Endothelial cell of umbilical vein (primary cell): ENCODE data around the gene CD200. TPM values are rescaled to one million over a fixed set of nuclear protein-coding genes. Genes with fewer than 3 reads are reported as not detected.
"Not testable (repeated sequence)": the region's sequence is repeated elsewhere in the genome, so short reads cannot be mapped to it uniquely, and the experiment has no call there.

Experiments used
- BruUV-seq: library from RNA; stranded (reverse); fragments of 400-500 nt; replicated peaks from 2 replicates; lab custom pipeline; 2021; lab: Mats Ljungman, UMichigan
- CTCF ChIA-PET: fragments of 300-600, 350-600 bp; sonication (Branson Sonifier 250); formaldehyde crosslinking; loops from one replicate; lab custom pipeline; 2021; ENCODE audit warnings: antibody characterized with exemption, inconsistent platforms; lab: Charles Lee
- POLR2A ChIA-PET: fragments of 300-600, 350-600 bp; sonication (Branson Sonifier 250); formaldehyde crosslinking; loops from one replicate; lab custom pipeline; 2021; ENCODE audit warnings: antibody characterized with exemption, inconsistent platforms; lab: Charles Lee
- DNase-seq: peaks from one replicate; pipeline ENCODE4 v3.0.0-alpha.2; 2011; ENCODE audit warnings: low read depth, low spot score
- FAIRE-seq: peaks from 2 replicates; lab custom pipeline; 2011; peaks lifted over from hg19 to GRCh38; lab: Jason Lieb, UNC
- H2AFZ ChIP-seq: 2 replicates; pipeline ENCODE4 v1.6.0; 2012; ENCODE audit warnings: low read depth, low read length, control low read depth, inconsistent platforms
- H3K27ac ChIP-seq: 2 replicates; pipeline ENCODE4 v1.5.1; 2011; ENCODE audit warnings: low read depth, mild to moderate bottlenecking, control low read depth, low read length, moderate library complexity; ENCODE audit not compliant: insufficient read depth
- H3K27me3 ChIP-seq, 2 experiments: 2 replicates each; pipeline versions ENCODE4 v1.6.0 to v1.6.1; 2011; ENCODE audit warnings: low read length in 2 of 2, mixed read lengths in 1 of 2; ENCODE audit not compliant: control insufficient read depth in 2 of 2, insufficient read depth in 2 of 2
- H3K36me3 ChIP-seq, 2 experiments: 2 replicates in 1 of 2; 3 replicates in 1 of 2; pipeline ENCODE4 v1.5.1; 2011; ENCODE audit warnings: low read length in 2 of 2, mild to moderate bottlenecking in 1 of 2, moderate library complexity in 1 of 2; ENCODE audit not compliant: control insufficient read depth in 2 of 2, insufficient read depth in 2 of 2; ENCODE audit errors: extremely low read depth in 1 of 2
- H3K4me1 ChIP-seq: 3 replicates; pipeline ENCODE4 v1.5.1; 2011; ENCODE audit warnings: mild to moderate bottlenecking, low read length; ENCODE audit not compliant: control insufficient read depth, insufficient read depth; ENCODE audit errors: extremely low read depth
- H3K4me2 ChIP-seq: 2 replicates; pipeline ENCODE4 v1.6.1; 2011; ENCODE audit warnings: low read length, control low read depth, mixed read lengths; ENCODE audit not compliant: insufficient read depth
- H3K4me3 ChIP-seq, 3 experiments: fragments of 200-600 bp in 1 of 3; sonication (generic), shearing (Covaris generic) in 1 of 3; replicated peaks in 1 of 3; 2 replicates each; pipeline ENCODE4 v1.5.1; 2011 to 2016; ENCODE audit warnings: control low read depth in 3 of 3, low read length in 3 of 3, mild to moderate bottlenecking in 2 of 3, inconsistent platforms in 1 of 3, low read depth in 1 of 3, moderate library complexity in 1 of 3; ENCODE audit not compliant: insufficient read depth in 1 of 3
- H3K79me2 ChIP-seq: 2 replicates; pipeline ENCODE4 v1.6.0; 2012; ENCODE audit warnings: low read length, inconsistent platforms; ENCODE audit not compliant: control insufficient read depth, insufficient read depth
- H3K9ac ChIP-seq: replicated peaks from 2 replicates; pipeline ENCODE3; 2011; ENCODE audit warnings: low read length, control low read depth; ENCODE audit not compliant: insufficient read depth; ENCODE audit errors: extremely low read depth
- H3K9me1 ChIP-seq: replicated peaks from 3 replicates; pipeline ENCODE4 v1.6.0; 2011; ENCODE audit warnings: mild to moderate bottlenecking, low read length; ENCODE audit not compliant: control insufficient read depth, insufficient read depth; ENCODE audit errors: extremely low read depth
- H3K9me3 ChIP-seq: replicated peaks from 2 replicates; pipeline ENCODE4 v1.5.1; 2012; ENCODE audit warnings: low read length, inconsistent platforms; ENCODE audit not compliant: control insufficient read depth, insufficient read depth
- H4K20me1 ChIP-seq: replicated peaks from 2 replicates; pipeline ENCODE3; 2011; ENCODE audit warnings: mild to moderate bottlenecking, low read length; ENCODE audit not compliant: control insufficient read depth, insufficient read depth; ENCODE audit errors: extremely low read depth
- EZH2 ChIP-seq: IDR thresholded peaks from 2 replicates; pipeline ENCODE4 v1.6.1; 2012; ENCODE audit warnings: borderline replicate concordance, low read depth, mild to moderate bottlenecking, moderate library complexity, low read length, inconsistent platforms; ENCODE audit not compliant: severe bottlenecking
- JUN ChIP-seq: IDR thresholded peaks from 2 replicates; pipeline ENCODE4 v1.6.1; 2011; ENCODE audit warnings: borderline replicate concordance, low read depth; ENCODE audit not compliant: insufficient read length, insufficient read depth
- MYC ChIP-seq: IDR thresholded peaks from one replicate; pipeline ENCODE4 v1.6.1; 2011; ENCODE audit warnings: mild to moderate bottlenecking, low read depth, low read length
- POLR2AphosphoS5 ChIP-seq: IDR thresholded peaks from 2 replicates; pipeline ENCODE4 v1.6.1; 2012; ENCODE audit warnings: low read depth, mild to moderate bottlenecking, control low read depth, low read length, moderate library complexity; ENCODE audit not compliant: insufficient read depth
- dilution Hi-C: fragments of 300-500 bp; cut with MboI; formaldehyde crosslinking; loops from one replicate; pipeline ENCODE4 v1.15.0; 2019; ENCODE audit warnings: low sequenced_read_pairs; ENCODE audit not compliant: extremely low pct_ligation_motif_present
- intact Hi-C: fragments of 100-400 bp; cut with micrococcal nuclease; formaldehyde crosslinking; loops from one replicate; pipeline ENCODE4 v1.10.0; 2022
- polyA plus RNA-seq, 4 experiments: library from polyadenylated mRNA; depleted of rRNA in 3 of 4; stranded (reverse) in 3 of 4; unstranded in 1 of 4; fragments of >200 nt; gene quantifications; 2 replicates each; pipeline versions ENCODE4 v1.2.1 to v1.2.3, GENCODE V29; 2011 to 2012; ENCODE audit warnings: missing spikeins in 1 of 4
- total RNA-seq: library from RNA; stranded (reverse); gene quantifications from 2 replicates; pipeline ENCODE4 v1.2.3, GENCODE V29; 2021
- TF ChIP-seq, protein P1 (sequence below), 2 donors: IDR thresholded peaks; 1 replicate in 1 of 2; 2 replicates in 1 of 2; pipeline ENCODE4 v1.5.1; 2011; ENCODE audit warnings: low read length in 2 of 2, mild to moderate bottlenecking in 2 of 2, moderate library complexity in 2 of 2, control low read depth in 1 of 2, inconsistent platforms in 1 of 2, low read depth in 1 of 2; ENCODE audit not compliant: insufficient read depth in 1 of 2; ENCODE audit errors: extremely low read depth in 1 of 2

Gene CD200
- total and polyA plus RNA-seq, 2 donors (not counting 3 experiments of a cell fraction or from before 2014, with no cell fraction given): 8.1 to 8.2 TPM

DNA sequence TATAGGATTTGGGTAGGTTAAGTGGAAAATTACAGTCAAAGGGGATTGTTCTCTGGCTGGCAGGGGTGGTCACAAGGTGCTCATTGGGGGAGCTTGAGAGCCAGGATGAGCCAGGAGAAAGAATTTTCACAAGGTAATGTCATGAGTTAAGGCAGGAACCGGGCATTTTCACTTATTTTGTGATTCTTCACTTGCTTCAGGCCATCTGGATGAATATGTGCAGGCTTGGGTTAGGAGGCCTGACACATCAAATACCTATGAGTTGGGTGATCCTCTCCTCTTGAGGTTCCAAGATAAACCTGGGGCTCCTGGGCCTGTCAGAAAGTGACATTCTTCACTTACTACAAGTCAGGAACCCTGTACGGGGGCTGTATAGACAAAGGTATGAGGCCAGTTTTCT, 68.7 kb downstream of the CD200 start:
- no TSS peak for BruUV-seq
- Histone ChIP-seq H3K9ac (no peak overlapping the region), H3K9me3 (no peaks in the 10 kb centered on the region), H3K27ac (no peak overlapping the region), H3K4me3 (no peak overlapping the region), H2AFZ (no peak overlapping the region), H3K9me1 (no peaks in the 10 kb centered on the region), H3K4me2 (no peak overlapping the region), H4K20me1 (no peaks in the 10 kb centered on the region), H3K36me3 (no peaks in the 10 kb centered on the region), H3K27me3 (no peaks in the 10 kb centered on the region), H3K79me2 (no peaks in the 10 kb centered on the region), H3K4me1 (no peaks in the 10 kb centered on the region)
- no peak for TF ChIP-seq POLR2AphosphoS5
- no peak for TF ChIP-seq MYC
- POLR2A ChIA-PET: no interaction called here
- intact Hi-C loops: loop anchor here (5.0 kb wide), 1 partner anchor 436 kb away; no protein-coding TSS in a partner anchor
- dilution Hi-C loops: no loop called here
- CTCF ChIA-PET: no interaction called here
- no peak for DNase-seq
- no peak for FAIRE-seq

DNA sequence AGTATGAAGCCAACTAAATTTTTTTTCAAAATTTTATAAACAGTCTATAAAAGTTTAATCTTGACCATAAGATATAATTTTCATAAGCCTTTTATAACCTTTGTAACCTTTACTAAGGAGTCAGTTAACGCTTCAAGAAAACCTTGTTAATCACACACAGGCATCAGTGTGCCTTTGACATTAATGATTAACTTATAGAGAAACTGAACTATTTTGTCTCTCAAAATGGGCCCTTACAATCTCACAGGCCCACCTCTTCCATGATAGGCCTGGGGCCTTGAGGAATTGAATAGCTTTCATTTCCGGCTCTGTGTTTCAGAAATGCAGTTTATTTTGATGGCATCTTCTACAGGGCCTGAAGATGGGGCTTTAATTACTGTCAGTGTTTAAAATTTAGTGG, 70.1 kb downstream of the CD200 start:
- Histone ChIP-seq H4K20me1 (no peaks in the 10 kb centered on the region), H3K27ac (no peak overlapping the region), H3K4me2 (no peak overlapping the region), H3K9ac (no peak overlapping the region), H3K9me3 (no peaks in the 10 kb centered on the region), H3K4me3 (no peak overlapping the region), H3K9me1 (no peaks in the 10 kb centered on the region), H3K27me3 (no peaks in the 10 kb centered on the region), H3K79me2 (no peaks in the 10 kb centered on the region), H3K36me3 (no peaks in the 10 kb centered on the region), H3K4me1 (no peaks in the 10 kb centered on the region), H2AFZ (no peak overlapping the region)
- intact Hi-C loops (loop anchor here (5.0 kb wide), 1 partner anchor 434 kb away; no protein-coding TSS in a partner anchor), dilution Hi-C loops (no loop called here)
- no peak for DNase-seq
- TF ChIP-seq, protein P1, sequence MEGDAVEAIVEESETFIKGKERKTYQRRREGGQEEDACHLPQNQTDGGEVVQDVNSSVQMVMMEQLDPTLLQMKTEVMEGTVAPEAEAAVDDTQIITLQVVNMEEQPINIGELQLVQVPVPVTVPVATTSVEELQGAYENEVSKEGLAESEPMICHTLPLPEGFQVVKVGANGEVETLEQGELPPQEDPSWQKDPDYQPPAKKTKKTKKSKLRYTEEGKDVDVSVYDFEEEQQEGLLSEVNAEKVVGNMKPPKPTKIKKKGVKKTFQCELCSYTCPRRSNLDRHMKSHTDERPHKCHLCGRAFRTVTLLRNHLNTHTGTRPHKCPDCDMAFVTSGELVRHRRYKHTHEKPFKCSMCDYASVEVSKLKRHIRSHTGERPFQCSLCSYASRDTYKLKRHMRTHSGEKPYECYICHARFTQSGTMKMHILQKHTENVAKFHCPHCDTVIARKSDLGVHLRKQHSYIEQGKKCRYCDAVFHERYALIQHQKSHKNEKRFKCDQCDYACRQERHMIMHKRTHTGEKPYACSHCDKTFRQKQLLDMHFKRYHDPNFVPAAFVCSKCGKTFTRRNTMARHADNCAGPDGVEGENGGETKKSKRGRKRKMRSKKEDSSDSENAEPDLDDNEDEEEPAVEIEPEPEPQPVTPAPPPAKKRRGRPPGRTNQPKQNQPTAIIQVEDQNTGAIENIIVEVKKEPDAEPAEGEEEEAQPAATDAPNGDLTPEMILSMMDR (IDR thresholded peaks at IDR 0.05; ENCODE audit: extremely low read depth in 1 of 2, insufficient read depth in 1 of 2, low read depth in 1 of 2, low read length in 2 of 2): no peak
- TF ChIP-seq JUN (no peak), EZH2 (no peak), MYC (no peak)
- BruUV-seq: no TSS peak
- ChIA-PET CTCF (no interaction called here), POLR2A (no interaction called here)
- no peak for FAIRE-seq

DNA sequence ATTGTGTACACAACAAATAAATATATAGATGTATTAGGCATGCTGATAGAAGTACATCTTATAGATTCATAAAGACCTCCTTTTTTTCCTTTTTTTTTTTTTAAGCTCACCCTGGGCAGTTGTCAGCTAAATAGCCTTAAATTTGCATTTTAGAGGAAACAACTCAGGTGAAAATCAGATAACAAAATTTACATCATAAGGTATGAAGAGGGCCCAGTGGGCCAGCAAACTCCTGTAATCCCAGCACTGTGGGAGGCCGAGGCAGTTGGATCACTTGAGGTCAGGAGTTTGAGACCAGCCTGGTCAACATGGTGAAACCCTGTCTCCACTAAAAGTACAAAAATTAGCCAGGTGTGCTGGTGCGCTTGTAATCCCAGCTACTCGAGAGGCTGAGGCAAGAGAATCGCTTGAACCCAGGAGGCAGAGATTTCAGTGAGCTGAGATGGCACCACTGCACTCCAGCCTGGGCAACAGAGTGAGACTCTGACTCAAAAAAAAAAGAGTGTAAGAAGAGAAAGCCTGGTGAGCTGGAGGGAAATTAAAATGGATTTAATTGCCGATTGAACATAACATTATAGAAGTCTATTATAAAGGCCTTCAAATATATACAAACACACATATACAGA, 72.1 kb downstream of the CD200 start:
- H4K20me1 ChIP-seq, H3K79me2 ChIP-seq, H3K9me1 ChIP-seq, H3K9me3 ChIP-seq, BruUV-seq, H3K27me3 ChIP-seq, H3K9ac ChIP-seq, dilution Hi-C loops, H3K4me1 ChIP-seq, POLR2A ChIA-PET, H2AFZ ChIP-seq, H3K36me3 ChIP-seq, FAIRE-seq, H3K4me2 ChIP-seq, H3K27ac ChIP-seq, H3K4me3 ChIP-seq, DNase-seq: not testable (repeated sequence)
- CTCF ChIA-PET: interaction anchor here (1.1 to 3.1 kb wide), 5 partner anchors 10 to 72 kb away, joined by 3 to 11 read pairs (median 3); no protein-coding TSS in a partner anchor
- intact Hi-C loops: loop anchor here (5.0 kb wide), 1 partner anchor 432 kb away; no protein-coding TSS in a partner anchor
